IMR-90 (cell line): ENCODE measurements around the gene CAV3. TPM values are rescaled to one million over a fixed set of nuclear protein-coding genes. Genes with fewer than 3 reads are reported as not detected.

Experiments
- ATAC-seq: fragments of 200-7000 bp; cut with Tn5 transposase; 2 replicates; pipeline ENCODE4 v1.9.1; 2020; ENCODE audit warnings: low read depth, mild to moderate bottlenecking, moderate library complexity
- BruUV-seq: library from RNA; stranded (reverse); fragments of 400-500 nt; replicated peaks from 2 replicates; lab custom pipeline; 2021; lab: Mats Ljungman, UMichigan
- CTCF ChIA-PET: fragments of 300-600 bp; formaldehyde crosslinking; extraction: SDS; loops from one replicate; lab custom pipeline; 2021; ENCODE audit warnings: antibody characterized with exemption; lab: Yijun Ruan, JAX
- POLR2A ChIA-PET: fragments of 300-600 bp; sonication (Branson Sonifier 250); formaldehyde crosslinking; loops from one replicate; lab custom pipeline; 2022; ENCODE audit warnings: antibody characterized with exemption; ENCODE audit not compliant: unreplicated experiment; lab: Charles Lee
- DNase-seq: peaks from one replicate; pipeline ENCODE4 v3.0.0; 2013
- H2AFZ ChIP-seq: replicated peaks from 2 replicates; pipeline ENCODE3; 2013; ENCODE audit warnings: low read length, mild to moderate bottlenecking; ENCODE audit not compliant: poor library complexity
- H2AK5ac ChIP-seq: 2 replicates; pipeline ENCODE4 v1.6.1; 2013; ENCODE audit warnings: low read depth, low read length, inconsistent platforms
- H2AK9ac ChIP-seq: replicated peaks from 2 replicates; pipeline ENCODE3; 2013; ENCODE audit warnings: mild to moderate bottlenecking, low read depth, low read length, moderate library complexity; ENCODE audit not compliant: poor library complexity
- H2BK120ac ChIP-seq: 2 replicates; pipeline ENCODE4 v1.6.1; 2013; ENCODE audit warnings: low read depth, low read length, inconsistent platforms
- H2BK15ac ChIP-seq: 3 replicates; pipeline ENCODE4 v1.6.1; 2013; ENCODE audit warnings: low read depth, low read length, inconsistent platforms
- H2BK20ac ChIP-seq: 2 replicates; pipeline ENCODE4 v1.6.1; 2013; ENCODE audit warnings: low read depth, mild to moderate bottlenecking, inconsistent platforms, low read length, moderate library complexity
- H2BK5ac ChIP-seq: 2 replicates; pipeline ENCODE4 v1.6.1; 2013; ENCODE audit warnings: mild to moderate bottlenecking, low read depth, low read length, inconsistent platforms; ENCODE audit not compliant: poor library complexity, severe bottlenecking
- H3K14ac ChIP-seq: replicated peaks from 2 replicates; pipeline ENCODE4 v1.6.1; 2013; ENCODE audit warnings: low read depth, low read length, inconsistent platforms
- H3K18ac ChIP-seq: 2 replicates; pipeline ENCODE4 v1.6.1; 2013; ENCODE audit warnings: low read depth, low read length, control low read depth
- H3K23ac ChIP-seq: 2 replicates; pipeline ENCODE4 v1.6.1; 2013; ENCODE audit warnings: low read depth, low read length, inconsistent platforms
- H3K27ac ChIP-seq: 2 replicates; pipeline ENCODE4 v1.5.1; 2013; ENCODE audit warnings: mild to moderate bottlenecking, control low read depth, low read length; ENCODE audit not compliant: insufficient read depth
- H3K27me3 ChIP-seq: 2 replicates; pipeline ENCODE4 v1.6.1; 2013; ENCODE audit warnings: low read length; ENCODE audit not compliant: control insufficient read depth, insufficient read depth
- H3K36me3 ChIP-seq: 2 replicates; pipeline ENCODE4 v1.6.1; 2013; ENCODE audit warnings: low read length, mixed read lengths; ENCODE audit not compliant: control insufficient read depth, insufficient read depth
- H3K4ac ChIP-seq: 2 replicates; pipeline ENCODE4 v1.6.1; 2013; ENCODE audit warnings: low read depth, low read length, inconsistent platforms
- H3K4me1 ChIP-seq: 2 replicates; pipeline ENCODE4 v1.6.1; 2013; ENCODE audit warnings: low read length, mixed read lengths; ENCODE audit not compliant: control insufficient read depth, insufficient read depth
- H3K4me2 ChIP-seq: 2 replicates; pipeline ENCODE4 v1.6.1; 2013; ENCODE audit warnings: low read depth, mild to moderate bottlenecking, control low read depth, low read length, moderate library complexity
- H3K4me3 ChIP-seq: 2 replicates; pipeline ENCODE4 v1.5.1; 2013; ENCODE audit warnings: low read depth, mild to moderate bottlenecking, control low read depth, low read length, moderate library complexity; ENCODE audit not compliant: insufficient read depth
- H3K56ac ChIP-seq: 2 replicates; pipeline ENCODE4 v1.6.1; 2013; ENCODE audit warnings: low read length, inconsistent platforms; ENCODE audit not compliant: insufficient read depth; ENCODE audit errors: extremely low read depth
- H3K79me1 ChIP-seq, 2 experiments: 2 replicates each; pipeline ENCODE4 v1.6.1; 2013; ENCODE audit warnings: low read length in 2 of 2, inconsistent platforms in 1 of 2, low read depth in 1 of 2
- H3K9ac ChIP-seq: 2 replicates; pipeline ENCODE4 v1.6.1; 2013; ENCODE audit warnings: low read depth, low read length, control low read depth
- H3K9me1 ChIP-seq: 2 replicates; pipeline ENCODE4 v1.6.1; 2013; ENCODE audit warnings: low read length, inconsistent platforms; ENCODE audit not compliant: insufficient read depth
- H3K9me3 ChIP-seq: 2 replicates; pipeline ENCODE4 v1.6.1; 2013; ENCODE audit warnings: low read length; ENCODE audit not compliant: control insufficient read depth, insufficient read depth
- H4K20me1 ChIP-seq: 2 replicates; pipeline ENCODE4 v1.6.1; 2013; ENCODE audit warnings: low read length, inconsistent platforms; ENCODE audit not compliant: insufficient read depth
- H4K5ac ChIP-seq: 2 replicates; pipeline ENCODE4 v1.6.1; 2013; ENCODE audit warnings: mild to moderate bottlenecking, low read depth, low read length, control low read depth
- H4K8ac ChIP-seq, 2 experiments: 2 replicates each; pipeline ENCODE4 v1.6.1; 2013; ENCODE audit warnings: low read depth in 2 of 2, low read length in 2 of 2, control low read depth in 1 of 2, inconsistent platforms in 1 of 2
- H4K91ac ChIP-seq: 2 replicates; pipeline ENCODE4 v1.6.1; 2013; ENCODE audit warnings: low read depth, low read length, inconsistent platforms; ENCODE audit not compliant: insufficient read depth
- BHLHE40 ChIP-seq: fragments of 150-350 bp; IDR thresholded peaks from 2 replicates; pipeline ENCODE4 v1.6.1; 2016; ENCODE audit warnings: mild to moderate bottlenecking, low read depth, low read length
- CEBPB ChIP-seq: IDR thresholded peaks from 2 replicates; pipeline ENCODE4 v1.6.1; 2012; ENCODE audit warnings: low read depth, low read length, improper control_type of control experiment
- CHD1 ChIP-seq: IDR thresholded peaks from 2 replicates; pipeline ENCODE4 v1.6.1; 2012; ENCODE audit warnings: low read depth, low read length, improper control_type of control experiment
- FOS ChIP-seq: fragments of 150-350 bp; IDR thresholded peaks from 2 replicates; pipeline ENCODE4 v1.6.1; 2016; ENCODE audit warnings: low read depth, low read length
- MAFK ChIP-seq: IDR thresholded peaks from 2 replicates; pipeline ENCODE4 v1.6.1; 2012; ENCODE audit warnings: low read depth, low read length, improper control_type of control experiment
- MAZ ChIP-seq: IDR thresholded peaks from 2 replicates; pipeline ENCODE4 v1.6.1; 2012; ENCODE audit warnings: low read depth, mild to moderate bottlenecking, low read length, improper control_type of control experiment, moderate library complexity, borderline replicate concordance
- MXI1 ChIP-seq: IDR thresholded peaks from 2 replicates; pipeline ENCODE4 v1.6.1; 2012; ENCODE audit warnings: low read depth, mild to moderate bottlenecking, low read length, moderate library complexity, borderline replicate concordance
- NFE2L2 ChIP-seq: fragments of 150-350 bp; IDR thresholded peaks from 2 replicates; pipeline ENCODE4 v1.6.1; 2016; ENCODE audit warnings: low read depth, mild to moderate bottlenecking, low read length
- POLR2A ChIP-seq: IDR thresholded peaks from 2 replicates; pipeline ENCODE4 v1.6.1; 2012; ENCODE audit warnings: mild to moderate bottlenecking, low read depth, low read length
- RAD21 ChIP-seq: IDR thresholded peaks from 2 replicates; pipeline ENCODE4 v1.6.1; 2012; ENCODE audit warnings: low read length, improper control_type of control experiment
- RCOR1 ChIP-seq: IDR thresholded peaks from 2 replicates; pipeline ENCODE4 v1.6.1; 2012; ENCODE audit warnings: mild to moderate bottlenecking, low read length, improper control_type of control experiment; ENCODE audit not compliant: insufficient replicate concordance
- RFX5 ChIP-seq: IDR thresholded peaks from 2 replicates; pipeline ENCODE4 v1.8.0; 2012; ENCODE audit warnings: low read depth, mild to moderate bottlenecking, low read length, moderate library complexity
- WGBS, 2 experiments: methylation state at CpG; one replicate each; pipeline versions ENCODE4 v1.1.5 to v1.1.7; 2013; ENCODE audit warnings: missing lambda C conversion rate in 2 of 2; ENCODE audit not compliant: insufficient read length in 1 of 2; ENCODE audit errors: extremely low coverage in 2 of 2; 5-methylcytosine and 5-hydroxymethylcytosine counted together
- dilution Hi-C: fragments of 300-500 bp; cut with HindIII; formaldehyde crosslinking; loops from one replicate; pipeline ENCODE4 v1.14.3; 2018; ENCODE audit warnings: low sequenced_read_pairs; ENCODE audit not compliant: unreplicated experiment
- in situ Hi-C: fragments of 300-500 bp; cut with MboI; formaldehyde crosslinking; loops from 3 replicates; pipeline ENCODE4 v1.14.3; 2019; ENCODE audit warnings: low sequenced_read_pairs, inconsistent platforms, mixed read lengths
- intact Hi-C: fragments of 100-400 bp; cut with micrococcal nuclease; formaldehyde crosslinking; loops from 2 replicates; pipeline ENCODE4 v1.10.0; 2022
- polyA plus RNA-seq, 3 experiments: library from polyadenylated mRNA; depleted of rRNA; stranded (reverse); fragments of >200 nt; gene quantifications; 2 replicates each; pipeline ENCODE4 v1.2.3, GENCODE V29; 2012; ENCODE audit warnings: low replicate concordance in 1 of 3
- total RNA-seq: library from RNA; depleted of rRNA; stranded (reverse); fragments of >200 nt; gene quantifications from 2 replicates; pipeline ENCODE4 v1.2.3, GENCODE V29; 2012
- TF ChIP-seq, protein P1 (sequence below): conservative IDR thresholded peaks from 2 replicates; pipeline ENCODE4 v1.5.1; 2012; ENCODE audit warnings: mild to moderate bottlenecking, low read depth, low read length, improper control_type of control experiment
- TF ChIP-seq, protein P2 (sequence below): fragments of 150-350 bp; IDR thresholded peaks from 2 replicates; pipeline ENCODE4 v1.6.1; 2017; ENCODE audit warnings: mild to moderate bottlenecking, antibody characterized with exemption, low read length, low read depth
- TF ChIP-seq, protein P3 (sequence below): fragments of 150-350 bp; IDR thresholded peaks from 2 replicates; pipeline ENCODE4 v1.6.1; 2016; ENCODE audit warnings: low read depth, mild to moderate bottlenecking, low read length, moderate library complexity, borderline replicate concordance

Gene CAV3
- total and polyA plus RNA-seq, 2 of the 4 experiments (the other 2 are of a cell fraction) = 0.17 to 0.36 TPM

DNA sequence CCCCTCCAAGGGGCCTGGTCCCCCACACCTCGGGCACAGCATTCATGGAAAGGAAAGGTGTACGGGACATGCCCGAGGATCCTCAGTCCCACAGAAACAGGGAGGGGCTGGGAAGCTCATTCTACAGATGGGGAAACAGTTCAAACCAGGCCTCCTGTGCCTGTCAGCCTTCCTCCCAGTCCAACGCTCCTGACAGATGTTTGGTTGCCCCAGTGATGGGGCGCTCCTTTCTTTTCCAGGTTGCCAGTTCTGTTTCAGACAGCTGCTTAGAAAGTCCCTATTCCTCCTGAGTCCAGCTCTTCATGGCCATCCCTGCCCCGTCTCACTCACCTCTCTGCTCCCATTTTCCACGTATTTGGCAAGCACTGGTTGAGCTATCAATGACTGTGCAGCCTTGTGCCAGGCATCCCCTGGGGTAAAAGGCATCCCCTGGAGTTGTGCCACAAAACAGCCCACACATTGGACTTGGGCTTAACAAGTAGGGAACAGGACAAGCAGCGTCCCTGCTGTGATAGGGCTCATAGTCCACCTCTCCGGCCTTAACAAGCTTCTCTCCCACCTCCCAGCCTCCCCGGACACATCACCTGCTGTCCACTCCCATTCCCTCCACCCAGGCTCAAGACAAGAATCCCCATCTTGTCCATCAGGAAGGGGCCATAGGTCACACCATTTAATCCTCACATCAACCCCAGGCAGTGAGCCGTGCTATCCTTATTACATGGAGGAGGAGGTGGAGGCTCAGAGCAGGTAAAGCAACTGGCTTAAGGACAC, 29.2 kb downstream of the CAV3 start:
- CTCF ChIA-PET = interaction anchor here (0.6 kb wide), 1 partner anchor 548 kb away, joined by 3 read pairs; no protein-coding TSS in a partner anchor
- Histone ChIP-seq H2BK5ac (no peak overlapping the region), H3K4me2 (no peak overlapping the region), H2BK20ac (no peak overlapping the region), H3K9ac (no peak overlapping the region), H3K56ac (no peak overlapping the region), H4K91ac (no peak overlapping the region), H3K14ac (no peak overlapping the region), H2AFZ (no peak overlapping the region), H3K36me3 (no peaks in the 10 kb centered on the region), H3K4me1 (peaks cover 4% of the 10 kb centered on the region; the same call in 1 of the 2 replicates), H2AK9ac (no peak overlapping the region), H3K9me3 (no peaks in the 10 kb centered on the region), H3K18ac (no peak overlapping the region), H2AK5ac (no peak overlapping the region), H3K79me1 (no peaks in the 10 kb centered on the region; a peak in 1 of 4 replicates), H3K4me3 (no peak overlapping the region), H2BK120ac (no peak overlapping the region), H3K9me1 (no peaks in the 10 kb centered on the region; the same call in 1 of the 2 replicates), H3K27ac (no peak overlapping the region), H4K5ac (no peak overlapping the region), H3K4ac (no peak overlapping the region), H2BK15ac (no peak overlapping the region), H4K8ac (no peak overlapping the region), H4K20me1 (no peaks in the 10 kb centered on the region), H3K27me3 (peaks cover 9% of the 10 kb centered on the region; the same call in 1 of the 2 replicates), H3K23ac (no peak overlapping the region)
- ATAC-seq (no peak), DNase-seq (no peak)
- no TSS peak for BruUV-seq
- 73% methylated on average over 7 of the region's 11 CpGs; no CpG with 5 or more reads in 1 of the 2 experiments for WGBS, 2 experiments
- in situ Hi-C loops = loop anchor here (25.0 kb wide), 1 partner anchor 300 kb away; no protein-coding TSS in a partner anchor
- dilution Hi-C loops = no loop called here
- POLR2A ChIA-PET = no interaction called here
- intact Hi-C loops = no loop called here
- TF ChIP-seq NFE2L2 (no peak), CHD1 (no peak), CEBPB (no peak), MAFK (no peak), RCOR1 (no peak), BHLHE40 (no peak), FOS (no peak), MXI1 (no peak), RFX5 (no peak), POLR2A (no peak), RAD21 (no peak), MAZ (no peak)
- TF ChIP-seq, protein P1, sequence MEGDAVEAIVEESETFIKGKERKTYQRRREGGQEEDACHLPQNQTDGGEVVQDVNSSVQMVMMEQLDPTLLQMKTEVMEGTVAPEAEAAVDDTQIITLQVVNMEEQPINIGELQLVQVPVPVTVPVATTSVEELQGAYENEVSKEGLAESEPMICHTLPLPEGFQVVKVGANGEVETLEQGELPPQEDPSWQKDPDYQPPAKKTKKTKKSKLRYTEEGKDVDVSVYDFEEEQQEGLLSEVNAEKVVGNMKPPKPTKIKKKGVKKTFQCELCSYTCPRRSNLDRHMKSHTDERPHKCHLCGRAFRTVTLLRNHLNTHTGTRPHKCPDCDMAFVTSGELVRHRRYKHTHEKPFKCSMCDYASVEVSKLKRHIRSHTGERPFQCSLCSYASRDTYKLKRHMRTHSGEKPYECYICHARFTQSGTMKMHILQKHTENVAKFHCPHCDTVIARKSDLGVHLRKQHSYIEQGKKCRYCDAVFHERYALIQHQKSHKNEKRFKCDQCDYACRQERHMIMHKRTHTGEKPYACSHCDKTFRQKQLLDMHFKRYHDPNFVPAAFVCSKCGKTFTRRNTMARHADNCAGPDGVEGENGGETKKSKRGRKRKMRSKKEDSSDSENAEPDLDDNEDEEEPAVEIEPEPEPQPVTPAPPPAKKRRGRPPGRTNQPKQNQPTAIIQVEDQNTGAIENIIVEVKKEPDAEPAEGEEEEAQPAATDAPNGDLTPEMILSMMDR = no peak
- TF ChIP-seq, protein P2, sequence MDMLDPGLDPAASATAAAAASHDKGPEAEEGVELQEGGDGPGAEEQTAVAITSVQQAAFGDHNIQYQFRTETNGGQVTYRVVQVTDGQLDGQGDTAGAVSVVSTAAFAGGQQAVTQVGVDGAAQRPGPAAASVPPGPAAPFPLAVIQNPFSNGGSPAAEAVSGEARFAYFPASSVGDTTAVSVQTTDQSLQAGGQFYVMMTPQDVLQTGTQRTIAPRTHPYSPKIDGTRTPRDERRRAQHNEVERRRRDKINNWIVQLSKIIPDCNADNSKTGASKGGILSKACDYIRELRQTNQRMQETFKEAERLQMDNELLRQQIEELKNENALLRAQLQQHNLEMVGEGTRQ = no peak
- TF ChIP-seq, protein P3, sequence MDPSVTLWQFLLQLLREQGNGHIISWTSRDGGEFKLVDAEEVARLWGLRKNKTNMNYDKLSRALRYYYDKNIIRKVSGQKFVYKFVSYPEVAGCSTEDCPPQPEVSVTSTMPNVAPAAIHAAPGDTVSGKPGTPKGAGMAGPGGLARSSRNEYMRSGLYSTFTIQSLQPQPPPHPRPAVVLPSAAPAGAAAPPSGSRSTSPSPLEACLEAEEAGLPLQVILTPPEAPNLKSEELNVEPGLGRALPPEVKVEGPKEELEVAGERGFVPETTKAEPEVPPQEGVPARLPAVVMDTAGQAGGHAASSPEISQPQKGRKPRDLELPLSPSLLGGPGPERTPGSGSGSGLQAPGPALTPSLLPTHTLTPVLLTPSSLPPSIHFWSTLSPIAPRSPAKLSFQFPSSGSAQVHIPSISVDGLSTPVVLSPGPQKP = no peak
